Hepatocyte (in vitro differentiated cells): ENCODE data around the gene ZMYM4. TPM values are rescaled to one million over a fixed set of nuclear protein-coding genes. Genes with fewer than 3 reads are reported as not detected.
A peak's percentile ranks its signal among the peaks of the same experiment; 100 is the strongest.

ENCODE experiments used
- DNase-seq: peaks from one replicate; pipeline ENCODE4 v3.0.0-alpha.2; 2016; ENCODE audit warnings: low spot score
- H2AFZ ChIP-seq: fragments of 200-600 bp; sonication (generic); 2 replicates; pipeline ENCODE4 v1.6.0; 2016; ENCODE audit warnings: antibody characterized with exemption, mild to moderate bottlenecking
- H3K27ac ChIP-seq: fragments of 200-600 bp; sonication (generic); 2 replicates; pipeline ENCODE4 v1.5.1; 2016; ENCODE audit warnings: mild to moderate bottlenecking
- H3K27me3 ChIP-seq: fragments of 200-600 bp; sonication (generic); 2 replicates; pipeline ENCODE4 v1.6.1; 2016
- H3K36me3 ChIP-seq: fragments of 200-600 bp; sonication (generic); replicated peaks from 2 replicates; pipeline ENCODE4 v1.5.1; 2016; ENCODE audit warnings: low read depth; ENCODE audit not compliant: insufficient read depth
- H3K4me1 ChIP-seq: fragments of 200-600 bp; sonication (generic); 2 replicates; pipeline ENCODE4 v1.5.1; 2016; ENCODE audit warnings: mild to moderate bottlenecking, moderate library complexity; ENCODE audit not compliant: insufficient read depth
- H3K4me2 ChIP-seq: fragments of 200-600 bp; sonication (generic); 2 replicates; pipeline ENCODE4 v1.6.0; 2016
- H3K4me3 ChIP-seq: fragments of 200-600 bp; sonication (generic); 2 replicates; pipeline ENCODE4 v1.5.1; 2016; ENCODE audit warnings: mild to moderate bottlenecking
- H3K79me2 ChIP-seq: fragments of 200-600 bp; sonication (generic); 2 replicates; pipeline ENCODE4 v1.6.0; 2017; ENCODE audit warnings: mild to moderate bottlenecking
- H3K9me2 ChIP-seq: fragments of 200-600 bp; sonication (generic); replicated peaks from 2 replicates; pipeline ENCODE4 v1.6.0; 2017; ENCODE audit warnings: mild to moderate bottlenecking; ENCODE audit not compliant: insufficient read depth
- H3K9me3 ChIP-seq: fragments of 200-600 bp; sonication (generic); 2 replicates; pipeline ENCODE4 v1.5.1; 2016; ENCODE audit warnings: low read depth, mild to moderate bottlenecking
- H4K20me1 ChIP-seq: fragments of 200-600 bp; sonication (generic); 2 replicates; pipeline ENCODE4 v1.6.0; 2016; ENCODE audit warnings: mild to moderate bottlenecking; ENCODE audit not compliant: insufficient read depth, poor library complexity, severe bottlenecking
- CTCF ChIP-seq: fragments of 200-600 bp; sonication (generic); IDR thresholded peaks from 2 replicates; pipeline ENCODE4 v1.5.1; 2016; ENCODE audit warnings: antibody characterized with exemption, mild to moderate bottlenecking; ENCODE audit not compliant: poor library complexity
- EZH2 ChIP-seq: fragments of 200-600 bp; sonication (generic); IDR thresholded peaks from 2 replicates; pipeline ENCODE4 v1.6.1; 2016; ENCODE audit warnings: antibody characterized with exemption, mild to moderate bottlenecking, borderline replicate concordance
- EZH2phosphoT487 ChIP-seq: fragments of 200-600 bp; sonication (generic); IDR thresholded peaks from one replicate; pipeline ENCODE4 v1.6.1; 2018; ENCODE audit warnings: antibody characterized with exemption, mild to moderate bottlenecking, low read depth, moderate library complexity; ENCODE audit not compliant: unreplicated experiment, severe bottlenecking
- WGBS: methylation state at CpG from one replicate; pipeline ENCODE4 v1.1.6; 2016; ENCODE audit warnings: low lambda C conversion rate; ENCODE audit errors: missing lambda C conversion rate; 5-methylcytosine and 5-hydroxymethylcytosine counted together
- polyA plus RNA-seq: library from polyadenylated mRNA; unstranded; fragments of >200 nt; fragmentation: Nextera tagmentation; extraction: Ambion mirVana; gene quantifications from 2 replicates; pipeline ENCODE4 v1.2.1, GENCODE V29; 2016
- total RNA-seq: library from RNA; depleted of rRNA; stranded (reverse); fragments of >200 nt; gene quantifications from 2 replicates; pipeline ENCODE4 v1.2.3, GENCODE V29; 2014

ZMYM4 gene
- total and polyA plus RNA-seq, 2 experiments from 2014 or later, result 17.6 to 43.4 TPM

- Histone ChIP-seq H3K27me3 (no peaks in the 10 kb centered on the region), H3K9me3 (no peaks in the 10 kb centered on the region), H3K4me2 (peak overlapping the region; percentile 30), H3K36me3 (no peaks in the 10 kb centered on the region), H4K20me1 (no peaks in the 10 kb centered on the region), H3K27ac (peak overlapping the region; percentile 73), H3K4me1 (peaks cover 39% of the 10 kb centered on the region), H3K4me3 (no peak overlapping the region), H3K79me2 (no peaks in the 10 kb centered on the region), H3K9me2 (no peaks in the 10 kb centered on the region), H2AFZ (no peak overlapping the region)
- WGBS, result 9% methylated on average over 3 of the region's 3 CpGs
- DNase-seq, result peak; percentile 86
- no peak for TF ChIP-seq EZH2
- TF ChIP-seq EZH2phosphoT487, result no peak
- peak; percentile 88 for TF ChIP-seq CTCF
These were observed 182.6 kb downstream of the ZMYM4 start for GRCh38 chr1:35451125-35451528.

DNA sequence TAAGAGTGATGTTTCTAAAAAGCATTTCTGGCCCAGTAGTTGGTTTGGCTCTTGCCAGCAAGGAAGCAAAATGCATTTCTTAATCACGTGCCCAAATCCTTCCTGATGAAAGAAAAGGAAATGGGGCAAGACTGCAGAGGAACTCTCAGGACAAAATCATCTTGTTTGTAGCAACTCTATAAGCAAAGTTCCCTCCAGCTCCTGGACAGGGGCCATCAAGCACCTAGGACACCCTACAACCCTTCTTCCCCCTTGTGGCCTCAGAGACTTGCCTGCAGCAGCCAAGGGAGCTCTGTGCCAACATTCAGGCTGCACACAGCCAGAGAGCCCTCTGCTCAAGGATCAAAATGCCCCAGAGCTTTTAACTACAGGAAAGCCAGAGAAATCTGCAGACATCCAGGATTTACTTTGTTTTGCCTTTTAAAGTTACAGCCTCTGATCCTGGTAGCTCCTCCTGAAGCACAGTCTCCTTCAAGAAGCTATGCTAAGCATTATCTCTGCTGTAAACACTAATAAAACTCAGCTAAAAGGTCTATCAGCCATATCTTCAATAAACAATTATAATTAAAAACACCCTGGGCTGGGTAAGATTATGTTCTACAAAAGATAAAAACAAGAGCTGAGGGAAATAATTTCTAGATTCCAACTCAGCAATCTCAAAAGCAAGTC lies 183.7 kb downstream of the ZMYM4 start:
- H3K9me2 ChIP-seq, result no peaks in the 10 kb centered on the region
- H2AFZ ChIP-seq, result no peak overlapping the region
- H3K9me3 ChIP-seq, result no peaks in the 10 kb centered on the region
- no peaks in the 10 kb centered on the region for H3K79me2 ChIP-seq
- no peak for TF ChIP-seq EZH2
- TF ChIP-seq CTCF, result no peak
- no peak for TF ChIP-seq EZH2phosphoT487
- no peaks in the 10 kb centered on the region for H3K36me3 ChIP-seq
- DNase-seq, result peak; percentile 65
- H3K27me3 ChIP-seq, result no peaks in the 10 kb centered on the region
- H4K20me1 ChIP-seq, result no peaks in the 10 kb centered on the region
- peak overlapping the region; percentile 30 for H3K4me2 ChIP-seq
- WGBS, result 61% methylated on average over 1 of the region's 1 CpG
- peak overlapping the region; percentile 73 for H3K27ac ChIP-seq
- no peak overlapping the region for H3K4me3 ChIP-seq
- peaks cover 39% of the 10 kb centered on the region for H3K4me1 ChIP-seq

DNA sequence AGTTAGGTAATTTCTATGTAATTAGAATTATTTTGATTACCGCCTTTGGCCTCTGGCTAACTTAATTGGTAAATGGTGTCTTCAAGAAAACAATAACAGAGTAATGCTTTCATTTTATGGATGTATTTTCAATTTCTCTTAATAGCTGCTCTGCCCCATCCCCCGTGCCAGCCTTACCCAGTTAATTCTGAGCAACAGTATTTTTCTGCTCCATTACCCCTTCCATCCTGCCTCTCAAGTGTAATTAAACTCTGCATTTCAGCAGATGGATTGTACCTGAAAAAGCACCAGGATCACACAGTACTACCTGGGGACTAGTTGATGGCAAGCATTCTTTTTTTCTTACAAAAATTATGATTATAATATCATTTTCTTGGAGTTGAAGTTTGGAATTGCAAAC lies 184.5 kb downstream of the ZMYM4 start:
- no peak overlapping the region for H2AFZ ChIP-seq
- no peaks in the 10 kb centered on the region for H3K79me2 ChIP-seq
- H3K4me3 ChIP-seq, result no peak overlapping the region
- TF ChIP-seq EZH2 (no peak), EZH2phosphoT487 (no peak), CTCF (no peak)
- H3K27me3 ChIP-seq, result no peaks in the 10 kb centered on the region
- no peaks in the 10 kb centered on the region for H3K36me3 ChIP-seq
- DNase-seq, result no peak
- peak overlapping the region; percentile 25 for H3K4me2 ChIP-seq
- 59% methylated on average over 2 of the region's 2 CpGs for WGBS
- H3K27ac ChIP-seq, result peak overlapping the region; percentile 73
- no peaks in the 10 kb centered on the region for H3K9me2 ChIP-seq
- peaks cover 39% of the 10 kb centered on the region for H3K4me1 ChIP-seq
- no peaks in the 10 kb centered on the region for H3K9me3 ChIP-seq
- no peaks in the 10 kb centered on the region for H4K20me1 ChIP-seq

DNA sequence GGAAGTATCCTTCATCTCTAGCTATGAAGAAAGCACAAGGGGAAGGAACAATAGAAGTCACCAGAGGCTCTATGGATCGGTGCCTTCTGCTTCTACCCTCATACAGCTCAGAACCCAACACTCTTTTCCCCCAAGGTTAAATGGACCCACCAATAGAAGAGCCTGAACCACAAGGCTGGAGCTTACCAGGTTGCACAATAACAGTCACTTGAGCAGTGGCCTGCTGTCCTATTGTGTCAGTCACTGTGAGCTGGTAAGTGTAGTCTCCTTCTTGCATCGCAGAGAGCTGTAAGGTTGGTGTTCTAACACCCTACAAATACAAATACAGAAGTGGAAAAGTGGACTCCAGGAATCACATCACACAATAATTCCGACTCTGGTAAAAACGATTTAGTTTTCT lies 185.7 kb downstream of the ZMYM4 start:
- H3K27ac ChIP-seq, result peak overlapping the region; percentile 38
- WGBS, result 95% methylated on average over 4 of the region's 4 CpGs
- no peaks in the 10 kb centered on the region for H3K36me3 ChIP-seq

More for the DNA sequence above, 185.7 kb downstream of the ZMYM4 start:
- H3K79me2 ChIP-seq, result no peaks in the 10 kb centered on the region
- no peaks in the 10 kb centered on the region for H3K9me3 ChIP-seq
- no peak overlapping the region for H3K4me3 ChIP-seq
- H3K4me1 ChIP-seq, result peaks cover 33% of the 10 kb centered on the region
- peak overlapping the region; percentile 6 for H3K4me2 ChIP-seq
- H4K20me1 ChIP-seq, result no peaks in the 10 kb centered on the region
- H3K27me3 ChIP-seq, result no peaks in the 10 kb centered on the region
- no peak for DNase-seq
- no peak for TF ChIP-seq CTCF
- no peak for TF ChIP-seq EZH2
- TF ChIP-seq EZH2phosphoT487, result no peak
- no peaks in the 10 kb centered on the region for H3K9me2 ChIP-seq
- H2AFZ ChIP-seq, result no peak overlapping the region
